Fibroblast of lung (primary cell): ENCODE data around the gene POFUT1.

ENCODE experiments used
- CTCF ChIP-seq, 2 donors: IDR thresholded peaks in 1 of 2; conservative IDR thresholded peaks in 1 of 2; 1 replicate in 1 of 2; 2 replicates in 1 of 2; pipeline ENCODE4 v1.5.1; 2011 to 2012; ENCODE audit warnings: low read length in 2 of 2, control low read depth in 1 of 2, inconsistent platforms in 1 of 2, low read depth in 1 of 2, mild to moderate bottlenecking in 1 of 2
- EZH2 ChIP-seq: IDR thresholded peaks from 2 replicates; pipeline ENCODE4 v1.5.1; 2012; ENCODE audit warnings: low read length, control low read depth, mild to moderate bottlenecking; ENCODE audit errors: missing control alignments

- TF ChIP-seq CTCF (conservative IDR thresholded peaks at IDR 0.05 in 1 of 2, IDR thresholded peaks at IDR 0.05 in 1 of 2; ENCODE audit: low read depth in 1 of 2, low read length in 2 of 2) (no peak), EZH2 (no peak)
These were observed 43.7 kb upstream of the POFUT1 start for GRCh38 chr20:32163951-32164350.
